DMS114 treated with DMSO at 0.1 percent for 48 hours (cell line): ENCODE measurements around the gene MARK1.

Experiments
- DNase-seq: peaks from one replicate; lab custom pipeline; 2025; ENCODE audit not compliant: unreplicated experiment; lab: John Stamatoyannopoulos, UW

MARK1 gene

GRCh38 chr1:220527908-220528678, at the start of gene MARK1:
Gene MARK1 (plus strand): TSS chr1:220528136. CDS start chr1:220528823, 687 bp downstream.
- DNase-seq, result no peak

- no peak for DNase-seq
Measured at GRCh38 chr1:220483700-220484099, 44.2 kb upstream of the MARK1 start.

- no peak for DNase-seq
Measured at GRCh38 chr1:220484135-220484534, 43.8 kb upstream of the MARK1 start.

- no peak for DNase-seq
Measured at GRCh38 chr1:220485131-220485530, 42.8 kb upstream of the MARK1 start.

GRCh38 chr1:220485791-220486190, 42.1 kb upstream of the MARK1 start:
- DNase-seq, result no peak

- DNase-seq, result no peak
Measured at GRCh38 chr1:220487297-220487820, 40.6 kb upstream of the MARK1 start.

- no peak for DNase-seq
Measured at GRCh38 chr1:220491891-220492290, 36.0 kb upstream of the MARK1 start.

- DNase-seq, result no peak
Measured at GRCh38 chr1:220497220-220497947, 30.6 kb upstream of the MARK1 start.

- no peak for DNase-seq
Measured at GRCh38 chr1:220498188-220498587, 29.7 kb upstream of the MARK1 start.

GRCh38 chr1:220500372-220500771, 27.6 kb upstream of the MARK1 start:
- no peak for DNase-seq

GRCh38 chr1:220504329-220504728, 23.6 kb upstream of the MARK1 start:
- no peak for DNase-seq

GRCh38 chr1:220507085-220507484, 20.9 kb upstream of the MARK1 start:
- DNase-seq, result no peak

- DNase-seq, result no peak
Measured at GRCh38 chr1:220511179-220511578, 16.8 kb upstream of the MARK1 start.

- DNase-seq, result no peak
Measured at GRCh38 chr1:220511785-220512184, 16.2 kb upstream of the MARK1 start.

GRCh38 chr1:220513834-220514233, 14.1 kb upstream of the MARK1 start:
- no peak for DNase-seq

- DNase-seq, result no peak
Measured at GRCh38 chr1:220514256-220514655, 13.7 kb upstream of the MARK1 start.

- no peak for DNase-seq
Measured at GRCh38 chr1:220516014-220516721, 11.8 kb upstream of the MARK1 start.

- DNase-seq, result no peak
Measured at GRCh38 chr1:220516722-220517042, 11.3 kb upstream of the MARK1 start.

- DNase-seq, result no peak
Measured at GRCh38 chr1:220521778-220522177, 6.2 kb upstream of the MARK1 start.

- DNase-seq, result peak; percentile 16
Measured at GRCh38 chr1:220526294-220526693, 1.6 kb upstream of the MARK1 start.

- peak; percentile 21 for DNase-seq
Measured at GRCh38 chr1:220527279-220527907, 543 bp upstream of the MARK1 start.
